ENCODE data around the gene SPIN1. TPM values are rescaled to one million over a fixed set of nuclear protein-coding genes. Genes with fewer than 3 reads are reported as not detected.

The SPIN1 gene
- total and polyA plus RNA-seq, 4 donors = 22.6 to 135 (median 35.3) TPM

DNA sequence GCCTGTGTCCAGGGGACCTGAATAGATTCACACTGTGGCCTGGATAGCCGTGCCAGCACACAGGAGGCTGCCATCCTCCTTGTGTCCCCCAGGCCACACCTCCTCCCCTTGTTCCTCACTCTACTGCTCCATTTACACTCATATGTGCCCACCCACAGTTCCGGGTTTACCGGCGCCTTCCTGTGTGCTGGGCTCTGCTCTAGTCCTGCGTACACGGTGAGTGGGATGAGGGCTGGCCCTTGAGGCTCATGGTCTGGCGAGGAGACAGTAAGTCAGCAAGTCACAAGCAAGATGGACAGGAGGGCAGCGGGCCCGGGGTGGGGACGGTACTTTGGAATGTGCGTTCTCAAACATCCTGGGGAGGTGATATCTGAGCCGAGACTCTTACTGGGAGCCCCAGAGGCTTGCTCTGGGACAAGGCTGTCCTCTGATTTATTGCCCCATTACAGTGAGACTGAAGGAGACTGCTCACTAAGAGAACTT, 114.3 kb downstream of the SPIN1 start:
- H3K27ac ChIP-seq (ENCODE audit: low read depth in 1 of 2, low read length in 1 of 2) = no peak overlapping the region
- H3K9ac ChIP-seq (ENCODE audit: insufficient read depth in 1 of 2, low read length in 2 of 2) = no peak overlapping the region
- no peaks in the 10 kb centered on the region for H3K36me3 ChIP-seq (ENCODE audit: control insufficient read depth in 4 of 4, insufficient read depth in 4 of 4, low read length in 4 of 4)
- no peak for TF ChIP-seq CTCF (IDR thresholded peaks at IDR 0.05; ENCODE audit: control extremely low read depth, extremely low read depth)
- H3K4me3 ChIP-seq = no peak overlapping the region
- H3K27me3 ChIP-seq (ENCODE audit: control insufficient read depth in 3 of 3, insufficient read depth in 3 of 3, low read length in 2 of 3) = no peaks in the 10 kb centered on the region
- no peaks in the 10 kb centered on the region for H3K4me1 ChIP-seq (ENCODE audit: control insufficient read depth in 5 of 5, insufficient read depth in 5 of 5, low read length in 5 of 5)
- DNase-seq (no peak), ATAC-seq (ENCODE audit: insufficient read depth, low FRiP score) (no peak)
- 83 to 85% methylated on average over 12 of the region's 12 CpGs for WGBS, 2 donors
- H3K9me3 ChIP-seq (ENCODE audit: control insufficient read depth in 4 of 4, insufficient read depth in 3 of 4, low read length in 3 of 4) = no peaks in the 10 kb centered on the region

- H3K4me1 ChIP-seq (ENCODE audit: control insufficient read depth in 5 of 5, insufficient read depth in 5 of 5, low read length in 5 of 5) = no peaks in the 10 kb centered on the region
- no peak for TF ChIP-seq CTCF (IDR thresholded peaks at IDR 0.05; ENCODE audit: control extremely low read depth, extremely low read depth)
- DNase-seq = no peak
- H3K27me3 ChIP-seq (ENCODE audit: control insufficient read depth in 3 of 3, insufficient read depth in 3 of 3, low read length in 2 of 3) = no peaks in the 10 kb centered on the region
- H3K4me3 ChIP-seq = no peak overlapping the region
- no peak overlapping the region for H3K27ac ChIP-seq (ENCODE audit: low read depth in 1 of 2, low read length in 1 of 2)
- no peak overlapping the region for H3K9ac ChIP-seq (ENCODE audit: insufficient read depth in 1 of 2, low read length in 2 of 2)
- no peaks in the 10 kb centered on the region for H3K36me3 ChIP-seq (ENCODE audit: control insufficient read depth in 4 of 4, insufficient read depth in 4 of 4, low read length in 4 of 4)
- ATAC-seq (ENCODE audit: insufficient read depth, low FRiP score) = no peak
- no peaks in the 10 kb centered on the region for H3K9me3 ChIP-seq (ENCODE audit: control insufficient read depth in 4 of 4, insufficient read depth in 3 of 4, low read length in 3 of 4)
- WGBS, 2 donors = 91 to 92% methylated on average over 18 of the region's 18 CpGs
These were observed 115.0 kb downstream of the SPIN1 start for GRCh38 chr9:88503081-88503844.

DNA sequence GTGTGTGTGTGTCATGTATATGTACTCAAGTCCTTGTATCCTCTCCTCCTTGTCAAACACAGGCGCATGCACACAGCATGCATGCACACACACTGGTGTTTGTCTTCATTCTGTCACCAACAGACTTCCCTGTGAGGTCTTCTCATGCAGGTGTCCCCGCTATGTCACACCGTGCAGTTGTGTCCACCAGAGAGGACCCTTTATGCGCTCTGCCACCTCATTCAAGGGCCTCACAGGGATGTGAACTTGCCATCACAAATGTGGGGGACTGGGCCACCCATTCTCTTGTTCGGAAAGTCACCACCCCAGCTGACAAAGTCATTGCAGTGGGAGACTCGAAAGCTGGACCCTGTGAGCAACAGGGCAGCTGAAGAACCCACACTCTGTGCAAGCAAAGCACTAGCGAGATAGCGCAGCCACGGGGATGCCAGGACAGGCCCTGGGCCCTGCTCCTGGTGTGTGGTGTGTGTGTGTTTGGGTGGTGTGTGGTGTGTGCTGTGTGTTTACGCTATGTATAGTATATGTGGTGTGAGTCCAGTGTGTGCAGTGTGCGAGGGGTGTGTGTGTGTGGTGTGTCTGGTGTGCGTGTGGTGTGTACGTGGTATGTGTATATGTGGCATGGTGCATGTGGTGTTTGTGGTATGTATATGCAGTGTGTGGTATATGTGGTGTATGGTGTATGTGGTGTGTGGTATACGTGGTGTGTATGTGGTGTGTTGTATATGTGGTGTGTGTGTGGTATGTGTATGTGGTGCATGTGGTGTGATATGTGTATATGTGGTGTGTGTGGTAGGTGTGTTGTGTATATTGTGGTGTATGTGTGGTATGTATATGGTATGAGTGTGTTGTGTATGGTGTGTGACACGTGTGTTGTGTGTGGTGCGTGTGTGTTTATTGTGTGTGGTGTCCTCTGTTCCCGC, 115.9 kb downstream of the SPIN1 start:
- DNase-seq (no peak), ATAC-seq (ENCODE audit: insufficient read depth, low FRiP score) (no peak)
- WGBS, 2 donors = 95% methylated on average over 17 of the region's 17 CpGs

More for the DNA sequence above, 115.9 kb downstream of the SPIN1 start:
- no peak overlapping the region for H3K9ac ChIP-seq (ENCODE audit: insufficient read depth in 1 of 2, low read length in 2 of 2)
- H3K4me3 ChIP-seq = peak overlapping the region; percentile 16
- no peak overlapping the region for H3K27ac ChIP-seq (ENCODE audit: low read depth in 1 of 2, low read length in 1 of 2)
- no peaks in the 10 kb centered on the region for H3K27me3 ChIP-seq (ENCODE audit: control insufficient read depth in 3 of 3, insufficient read depth in 3 of 3, low read length in 2 of 3)
- peaks cover 0 to 4% (median 1%) of the 10 kb centered on the region in 4 donors for H3K9me3 ChIP-seq (ENCODE audit: control insufficient read depth in 4 of 4, insufficient read depth in 3 of 4, low read length in 3 of 4)
- no peak for TF ChIP-seq CTCF (IDR thresholded peaks at IDR 0.05; ENCODE audit: control extremely low read depth, extremely low read depth)
- H3K4me1 ChIP-seq (ENCODE audit: control insufficient read depth in 5 of 5, insufficient read depth in 5 of 5, low read length in 5 of 5) = no peaks in the 10 kb centered on the region
- H3K36me3 ChIP-seq (ENCODE audit: control insufficient read depth in 4 of 4, insufficient read depth in 4 of 4, low read length in 4 of 4) = no peaks in the 10 kb centered on the region
